Karpas-422 (cell line): ENCODE data around the gene NANOG. TPM values are rescaled to one million over a fixed set of nuclear protein-coding genes. Genes with fewer than 3 reads are reported as not detected.
"Not testable (repeated sequence)": the region's sequence is repeated elsewhere in the genome, so short reads cannot be mapped to it uniquely, and the experiment has no call there.

Experiments used
- DNase-seq: peaks from one replicate; pipeline ENCODE4 v3.0.0-alpha.2; 2015
- H2AFZ ChIP-seq: fragments of 200-600 bp; sonication (generic); 2 replicates; pipeline ENCODE4 v1.6.1; 2014; ENCODE audit warnings: antibody characterized with exemption, low read length, mixed read lengths
- H3K27ac ChIP-seq: fragments of 200-600 bp; sonication (generic); 2 replicates; pipeline ENCODE4 v1.5.1; 2014; ENCODE audit warnings: mild to moderate bottlenecking, low read length, moderate library complexity
- H3K27me3 ChIP-seq: fragments of 200-600 bp; sonication (generic); 2 replicates; pipeline ENCODE4 v1.6.1; 2014; ENCODE audit warnings: low read length, mixed read lengths
- H3K36me3 ChIP-seq: fragments of 200-600 bp; sonication (generic); 2 replicates; pipeline ENCODE4 v1.6.1; 2014; ENCODE audit warnings: low read length, mixed read lengths; ENCODE audit not compliant: insufficient read depth
- H3K4me1 ChIP-seq: fragments of 200-600 bp; sonication (generic); 2 replicates; pipeline ENCODE4 v1.6.1; 2014; ENCODE audit warnings: mild to moderate bottlenecking, low read length, mixed read lengths
- H3K4me2 ChIP-seq: fragments of 200-600 bp; sonication (generic); 2 replicates; pipeline ENCODE4 v1.6.1; 2014; ENCODE audit warnings: low read length, low read depth, mild to moderate bottlenecking; ENCODE audit not compliant: poor library complexity, severe bottlenecking
- H3K4me3 ChIP-seq: fragments of 200-600 bp; sonication (generic); 2 replicates; pipeline ENCODE4 v1.5.1; 2014; ENCODE audit warnings: mild to moderate bottlenecking, antibody characterized with exemption, low read length, mixed read lengths
- H3K79me2 ChIP-seq: fragments of 200-600 bp; sonication (generic); 2 replicates; pipeline ENCODE4 v1.6.1; 2014; ENCODE audit warnings: mild to moderate bottlenecking, low read length, mixed read lengths
- H3K9ac ChIP-seq: fragments of 200-600 bp; sonication (generic); 2 replicates; pipeline ENCODE4 v1.6.0; 2014; ENCODE audit warnings: low read length
- H3K9me2 ChIP-seq: fragments of 200-600 bp; sonication (generic), shearing (Covaris generic); replicated peaks from 2 replicates; pipeline ENCODE4 v1.6.0; 2014; ENCODE audit warnings: mild to moderate bottlenecking, low read length, moderate library complexity; ENCODE audit not compliant: insufficient read depth
- H3K9me3 ChIP-seq: fragments of 300-700, 200-600 bp; sonication (generic); 2 replicates; pipeline ENCODE4 v1.6.1; 2014; ENCODE audit warnings: low read length, mixed read lengths
- H4K20me1 ChIP-seq: fragments of 200-600 bp; sonication (generic); 2 replicates; pipeline ENCODE4 v1.6.1; 2014; ENCODE audit warnings: mild to moderate bottlenecking, antibody characterized with exemption, low read length, low read depth; ENCODE audit not compliant: insufficient read depth
- total RNA-seq: library from RNA; depleted of rRNA; stranded (reverse); fragments of >200 nt; shearing (Covaris generic); gene quantifications from 2 replicates; pipeline ENCODE4 v1.2.3, GENCODE V29; 2014; ENCODE audit warnings: low replicate concordance

Gene NANOG
- total RNA-seq, 1 experiment from 2014 or later, result not detected

DNA sequence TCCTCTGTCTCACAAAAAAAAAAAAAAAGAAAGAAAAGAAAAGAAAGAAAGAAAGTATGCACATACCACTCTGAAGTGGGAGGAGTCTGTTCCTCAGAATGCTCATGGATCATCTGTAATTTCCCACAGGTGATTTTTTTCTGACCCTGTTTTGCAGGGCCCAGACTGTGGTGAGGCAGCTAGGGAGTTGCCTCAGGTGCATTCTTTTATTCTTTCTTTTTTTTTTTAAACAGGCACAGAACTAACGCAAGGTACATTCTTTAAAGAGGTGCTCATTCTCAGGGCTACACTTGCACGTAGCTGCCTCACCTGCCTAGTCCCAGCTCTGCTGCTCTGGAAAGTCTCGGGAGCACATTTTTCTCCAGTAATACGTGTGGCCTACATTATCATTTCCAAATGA is 36.6 kb downstream of the NANOG start:
- H4K20me1 ChIP-seq, H3K27ac ChIP-seq, H3K9me2 ChIP-seq, H3K4me1 ChIP-seq, H3K4me2 ChIP-seq, H3K79me2 ChIP-seq, H3K27me3 ChIP-seq, DNase-seq, H3K36me3 ChIP-seq, H2AFZ ChIP-seq, H3K9ac ChIP-seq, H3K9me3 ChIP-seq, H3K4me3 ChIP-seq: not testable (repeated sequence)

DNA sequence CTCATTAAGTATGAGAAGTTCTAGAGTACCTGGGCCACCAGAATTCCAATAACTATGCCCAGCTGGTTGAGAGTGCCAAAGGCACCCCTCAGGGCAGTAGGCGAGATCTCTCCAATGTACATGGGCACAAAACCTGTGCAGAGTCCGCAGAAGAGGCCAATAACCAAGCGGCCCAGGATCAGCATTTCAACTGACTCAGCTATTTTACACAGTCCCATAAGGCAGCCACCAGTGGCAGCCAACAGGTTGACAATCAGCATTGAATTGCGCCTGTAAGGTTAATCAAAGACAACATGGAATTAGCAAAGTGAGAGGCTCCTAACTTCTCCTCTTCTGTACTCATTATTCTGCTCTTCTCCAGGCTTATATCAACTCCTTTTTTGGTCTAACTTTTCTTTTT is 40.5 kb downstream of the NANOG start:
- H3K27ac ChIP-seq, DNase-seq, H3K27me3 ChIP-seq, H3K4me1 ChIP-seq, H3K36me3 ChIP-seq, H4K20me1 ChIP-seq, H2AFZ ChIP-seq, H3K4me3 ChIP-seq, H3K4me2 ChIP-seq, H3K9me3 ChIP-seq, H3K9me2 ChIP-seq, H3K79me2 ChIP-seq, H3K9ac ChIP-seq: not testable (repeated sequence)

GRCh38 chr12:7832059-7832696 is 43.0 kb downstream of the NANOG start:
- no peaks in the 10 kb centered on the region for H3K9me3 ChIP-seq
- no peak overlapping the region for H3K27ac ChIP-seq
- H3K27me3 ChIP-seq, result no peaks in the 10 kb centered on the region
- no peaks in the 10 kb centered on the region for H4K20me1 ChIP-seq
- H2AFZ ChIP-seq, result no peak overlapping the region
- H3K9ac ChIP-seq, result no peak overlapping the region
- H3K9me2 ChIP-seq, result no peaks in the 10 kb centered on the region
- no peaks in the 10 kb centered on the region for H3K79me2 ChIP-seq
- H3K4me2 ChIP-seq, result no peak overlapping the region
- no peaks in the 10 kb centered on the region for H3K36me3 ChIP-seq
- no peak overlapping the region for H3K4me3 ChIP-seq
- H3K4me1 ChIP-seq, result no peaks in the 10 kb centered on the region
- peak; percentile 79 for DNase-seq

GRCh38 chr12:7833201-7833600 is 44.0 kb downstream of the NANOG start:
- not testable (repeated sequence) for H3K27ac ChIP-seq, DNase-seq, H3K9me2 ChIP-seq, H4K20me1 ChIP-seq, H3K4me2 ChIP-seq, H3K4me1 ChIP-seq, H3K4me3 ChIP-seq, H3K9ac ChIP-seq, H3K27me3 ChIP-seq, H3K36me3 ChIP-seq, H3K79me2 ChIP-seq, H2AFZ ChIP-seq, H3K9me3 ChIP-seq

DNA sequence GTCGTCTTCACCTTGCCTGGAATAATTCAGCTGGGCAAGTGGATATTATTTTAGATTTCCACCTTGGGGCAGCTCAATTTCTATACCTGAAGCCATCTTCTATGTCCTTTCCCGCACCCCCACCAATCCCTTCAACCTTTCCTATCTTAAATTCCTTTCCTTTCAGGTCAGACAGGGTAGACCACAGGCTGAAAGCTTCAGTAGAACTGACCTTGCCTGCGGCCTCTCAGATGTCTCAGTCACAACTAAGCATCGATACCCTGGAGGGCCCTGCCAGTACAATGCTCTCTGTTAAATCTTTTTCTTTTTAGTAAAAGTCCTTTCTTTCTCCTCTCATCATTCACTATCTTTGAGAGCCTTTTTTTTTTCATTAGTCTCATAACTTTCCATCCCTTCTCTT is 44.6 kb downstream of the NANOG start:
- H3K9me3 ChIP-seq, result no peaks in the 10 kb centered on the region
- no peak for DNase-seq
- no peak overlapping the region for H3K27ac ChIP-seq
- H3K4me3 ChIP-seq, result no peak overlapping the region
- no peaks in the 10 kb centered on the region for H4K20me1 ChIP-seq
- no peak overlapping the region for H3K9ac ChIP-seq
- no peaks in the 10 kb centered on the region for H3K27me3 ChIP-seq
- H3K36me3 ChIP-seq, result no peaks in the 10 kb centered on the region
- H3K4me2 ChIP-seq, result no peak overlapping the region
- no peaks in the 10 kb centered on the region for H3K79me2 ChIP-seq
- no peaks in the 10 kb centered on the region for H3K4me1 ChIP-seq
- no peak overlapping the region for H2AFZ ChIP-seq
- no peaks in the 10 kb centered on the region for H3K9me2 ChIP-seq

GRCh38 chr12:7834701-7835100 is 45.5 kb downstream of the NANOG start:
- no peak for DNase-seq

DNA sequence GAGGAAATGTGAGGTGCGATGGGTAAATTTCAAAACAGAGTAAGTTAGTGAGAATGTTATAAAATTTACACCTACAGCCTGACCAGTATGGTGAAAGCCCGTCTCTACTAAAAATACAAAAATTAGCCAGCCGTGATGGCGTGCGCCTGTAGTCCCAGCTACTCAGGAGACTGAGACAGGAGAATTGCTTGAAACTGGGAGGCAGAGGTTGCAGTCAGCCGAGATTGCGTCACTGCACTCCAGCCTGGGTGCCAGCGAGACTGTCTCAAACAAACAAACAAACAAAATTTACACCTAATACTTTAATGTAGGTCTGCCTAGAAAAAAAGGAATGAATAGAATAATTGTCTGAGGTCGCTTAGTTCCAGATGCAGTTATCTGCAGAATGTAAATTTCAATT is 45.9 kb downstream of the NANOG start:
- no peak overlapping the region for H3K4me2 ChIP-seq
- no peaks in the 10 kb centered on the region for H3K36me3 ChIP-seq
- no peak overlapping the region for H3K9ac ChIP-seq
- no peak overlapping the region for H2AFZ ChIP-seq
- DNase-seq, result no peak
- H3K9me3 ChIP-seq, result no peaks in the 10 kb centered on the region
- H3K27ac ChIP-seq, result no peak overlapping the region
- H3K79me2 ChIP-seq, result no peaks in the 10 kb centered on the region
- H3K4me1 ChIP-seq, result no peaks in the 10 kb centered on the region
- no peaks in the 10 kb centered on the region for H3K27me3 ChIP-seq
- H3K4me3 ChIP-seq, result no peak overlapping the region
- H4K20me1 ChIP-seq, result no peaks in the 10 kb centered on the region
- H3K9me2 ChIP-seq, result no peaks in the 10 kb centered on the region

More at GRCh38 chr12:7834701-7835100, 45.5 kb downstream of the NANOG start:
- no peaks in the 10 kb centered on the region for H3K9me2 ChIP-seq
- H4K20me1 ChIP-seq, result no peaks in the 10 kb centered on the region
- H3K79me2 ChIP-seq, result no peaks in the 10 kb centered on the region
- no peaks in the 10 kb centered on the region for H3K36me3 ChIP-seq
- no peaks in the 10 kb centered on the region for H3K27me3 ChIP-seq
- no peaks in the 10 kb centered on the region for H3K4me1 ChIP-seq
- H3K9ac ChIP-seq, result no peak overlapping the region
- H3K4me3 ChIP-seq, result no peak overlapping the region
- H3K9me3 ChIP-seq, result no peaks in the 10 kb centered on the region
- no peak overlapping the region for H2AFZ ChIP-seq
- no peak overlapping the region for H3K27ac ChIP-seq
- H3K4me2 ChIP-seq, result no peak overlapping the region

DNA sequence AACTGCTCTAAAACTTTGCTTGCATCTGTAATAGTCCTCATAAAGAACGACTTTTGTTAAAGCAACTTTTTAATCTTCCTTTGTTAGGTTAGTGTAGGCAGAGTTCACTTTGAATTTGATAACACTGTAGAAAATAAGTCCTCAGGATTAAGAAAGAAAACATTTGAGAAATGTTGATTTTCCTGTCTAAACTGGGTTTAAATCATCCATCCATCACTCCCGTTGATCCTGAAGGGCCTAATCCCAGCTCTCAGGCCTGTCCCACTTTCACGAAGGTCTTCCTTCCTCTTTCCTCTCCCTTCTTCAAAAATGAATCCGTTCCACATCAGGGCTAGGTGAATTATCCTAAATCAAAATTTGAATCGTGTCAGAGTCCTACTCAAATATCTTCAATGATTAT is 46.6 kb downstream of the NANOG start:
- H3K4me2 ChIP-seq, result no peak overlapping the region
- H3K36me3 ChIP-seq, result no peaks in the 10 kb centered on the region
- no peaks in the 10 kb centered on the region for H3K9me3 ChIP-seq
- no peaks in the 10 kb centered on the region for H3K4me1 ChIP-seq
- H3K4me3 ChIP-seq, result no peak overlapping the region
- DNase-seq, result no peak
- H2AFZ ChIP-seq, result no peak overlapping the region
- no peak overlapping the region for H3K27ac ChIP-seq
- no peaks in the 10 kb centered on the region for H4K20me1 ChIP-seq
- no peaks in the 10 kb centered on the region for H3K27me3 ChIP-seq
- H3K9ac ChIP-seq, result no peak overlapping the region
- H3K79me2 ChIP-seq, result no peaks in the 10 kb centered on the region
- H3K9me2 ChIP-seq, result no peaks in the 10 kb centered on the region

DNA sequence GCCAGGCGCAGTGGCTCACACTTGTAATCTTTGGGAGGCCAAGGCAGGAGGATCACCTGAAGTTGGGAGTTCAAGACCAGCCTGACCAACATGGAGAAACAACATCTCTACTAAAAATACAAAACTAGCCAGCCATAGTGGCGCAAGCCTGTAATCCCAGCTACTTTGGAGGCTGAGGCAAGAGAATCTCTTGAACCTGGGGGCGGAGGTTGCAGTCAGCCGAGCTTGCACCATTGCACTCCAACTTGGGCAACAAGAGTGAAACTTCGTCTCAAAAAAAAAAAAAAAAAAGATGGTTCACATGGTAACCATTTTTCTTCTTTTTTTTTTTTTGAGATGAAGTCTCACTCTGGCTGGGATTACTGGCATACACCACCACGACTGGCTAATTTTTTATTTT is 48.2 kb downstream of the NANOG start:
- Histone ChIP-seq H3K4me2 (no peak overlapping the region), H2AFZ (no peak overlapping the region), H3K9me3 (no peaks in the 10 kb centered on the region), H3K9ac (no peak overlapping the region), H3K9me2 (no peaks in the 10 kb centered on the region), H3K36me3 (no peaks in the 10 kb centered on the region), H3K4me3 (no peak overlapping the region), H3K27me3 (no peaks in the 10 kb centered on the region), H3K27ac (no peak overlapping the region), H4K20me1 (no peaks in the 10 kb centered on the region), H3K79me2 (no peaks in the 10 kb centered on the region), H3K4me1 (no peaks in the 10 kb centered on the region)
- no peak for DNase-seq
